Measurements from ENCODE around the gene ZBTB43. TPM values are rescaled to one million over a fixed set of nuclear protein-coding genes. Genes with fewer than 3 reads are reported as not detected.
"Not testable (repeated sequence)": the region's sequence is repeated elsewhere in the genome, so short reads cannot be mapped to it uniquely, and the experiment has no call there.

ZBTB43 gene
- total RNA-seq, 4 donors from 2014 or later = 3.5 to 22.2 (median 11.0) TPM

GRCh38 chr9:126777733-126778132 lies 27.1 kb upstream of the ZBTB43 start:
- Histone ChIP-seq H3K27ac (no peak overlapping the region), H3K9me3 (no peaks in the 10 kb centered on the region), H3K4me1 (no peaks in the 10 kb centered on the region), H3K36me3 (no peaks in the 10 kb centered on the region), H3K4me3 (no peak overlapping the region), H3K27me3 (no peaks in the 10 kb centered on the region)
- no peak for DNase-seq
- intact Hi-C loops (cut with DNase I; ENCODE audit: low total_unique reads) = no loop called here
- TF ChIP-seq CTCF (IDR thresholded peaks at IDR 0.05) = no peak
- no peak for TF ChIP-seq POLR2A (IDR thresholded peaks at IDR 0.05)

DNA sequence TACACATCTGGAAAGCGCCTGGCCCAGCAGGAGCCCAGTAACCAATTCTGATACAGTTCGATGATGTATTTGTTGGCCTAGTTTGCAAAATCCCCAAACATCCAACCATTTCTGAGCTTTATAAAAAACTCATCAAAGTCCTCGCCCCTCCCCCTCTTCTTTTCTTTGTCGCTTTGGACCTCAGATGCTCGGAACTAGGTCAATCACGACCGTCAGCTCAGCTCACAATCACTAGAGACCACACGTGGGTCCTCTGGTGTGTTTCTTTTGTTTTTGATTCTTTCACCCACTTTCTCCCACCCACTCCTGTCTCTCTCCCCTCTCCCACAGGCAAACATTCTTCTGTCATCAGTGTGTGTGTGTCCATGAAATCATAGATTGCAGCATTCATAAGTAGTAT lies 26.7 kb upstream of the ZBTB43 start:
- intact Hi-C loops (cut with DNase I; ENCODE audit: low total_unique reads) = no loop called here
- Histone ChIP-seq H3K27me3 (no peaks in the 10 kb centered on the region), H3K27ac (no peak overlapping the region), H3K36me3 (no peaks in the 10 kb centered on the region), H3K4me3 (no peak overlapping the region), H3K9me3 (no peaks in the 10 kb centered on the region), H3K4me1 (no peaks in the 10 kb centered on the region)
- no peak for DNase-seq
- TF ChIP-seq POLR2A (IDR thresholded peaks at IDR 0.05) (no peak), CTCF (IDR thresholded peaks at IDR 0.05) (no peak)

DNA sequence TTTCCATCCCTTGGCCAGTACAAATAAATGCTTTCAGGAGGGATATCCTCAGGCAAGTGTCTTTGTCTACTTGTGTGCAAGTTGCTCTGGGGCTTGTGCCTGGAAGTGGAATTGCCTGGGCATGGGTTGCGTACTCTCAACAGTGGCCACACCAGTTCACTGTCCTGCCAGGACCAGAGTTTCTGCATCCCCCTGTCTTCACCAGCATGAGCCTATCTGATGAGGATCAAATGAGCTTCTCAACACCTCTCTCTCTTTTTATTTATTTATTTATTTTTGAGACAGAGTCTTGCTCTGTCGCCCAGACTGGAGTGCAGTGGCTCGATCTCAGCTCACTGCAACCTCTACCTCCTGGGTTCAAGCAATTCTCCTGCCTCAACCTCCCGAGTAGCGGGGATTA lies 26.1 kb upstream of the ZBTB43 start:
- H3K27me3 ChIP-seq; H3K27ac ChIP-seq; intact Hi-C loops (cut with DNase I; ENCODE audit: low total_unique reads): not testable (repeated sequence)

GRCh38 chr9:126781186-126782052 lies 23.4 kb upstream of the ZBTB43 start:
- Histone ChIP-seq H3K4me3 (no peak overlapping the region), H3K9me3 (no peaks in the 10 kb centered on the region), H3K27ac (no peak overlapping the region), H3K4me1 (no peaks in the 10 kb centered on the region), H3K36me3 (no peaks in the 10 kb centered on the region), H3K27me3 (no peaks in the 10 kb centered on the region)
- no peak for TF ChIP-seq POLR2A (IDR thresholded peaks at IDR 0.05)
- peak; percentile 82 to 92 (median 84) for TF ChIP-seq CTCF (IDR thresholded peaks at IDR 0.05)
- intact Hi-C loops (cut with DNase I; ENCODE audit: low total_unique reads) = loop anchor here (5.0 kb wide), 1 partner anchor 79 kb away; no protein-coding TSS in a partner anchor
- peak; percentile 65 to 77 for DNase-seq

More for the DNA sequence above, 26.1 kb upstream of the ZBTB43 start:
- not testable (repeated sequence) for H3K9me3 ChIP-seq, DNase-seq, H3K4me1 ChIP-seq, H3K4me3 ChIP-seq, H3K36me3 ChIP-seq

GRCh38 chr9:126782053-126782388 lies 22.8 kb upstream of the ZBTB43 start:
- H3K4me3 ChIP-seq = no peak overlapping the region
- no peaks in the 10 kb centered on the region for H3K4me1 ChIP-seq
- no peak overlapping the region for H3K27ac ChIP-seq
- H3K27me3 ChIP-seq = no peaks in the 10 kb centered on the region
- no peak for TF ChIP-seq POLR2A (IDR thresholded peaks at IDR 0.05)
- no peak for TF ChIP-seq CTCF (IDR thresholded peaks at IDR 0.05)
- intact Hi-C loops (cut with DNase I; ENCODE audit: low total_unique reads) = loop anchor here (5.0 kb wide), 1 partner anchor 80 kb away; no protein-coding TSS in a partner anchor
- H3K36me3 ChIP-seq = no peaks in the 10 kb centered on the region
- H3K9me3 ChIP-seq = no peaks in the 10 kb centered on the region
- no peak for DNase-seq

All from uterus (tissue), 4 donors.